ENCODE results near the gene REL.
A peak's percentile ranks its signal among the peaks of the same experiment; 100 is the strongest.

DNA sequence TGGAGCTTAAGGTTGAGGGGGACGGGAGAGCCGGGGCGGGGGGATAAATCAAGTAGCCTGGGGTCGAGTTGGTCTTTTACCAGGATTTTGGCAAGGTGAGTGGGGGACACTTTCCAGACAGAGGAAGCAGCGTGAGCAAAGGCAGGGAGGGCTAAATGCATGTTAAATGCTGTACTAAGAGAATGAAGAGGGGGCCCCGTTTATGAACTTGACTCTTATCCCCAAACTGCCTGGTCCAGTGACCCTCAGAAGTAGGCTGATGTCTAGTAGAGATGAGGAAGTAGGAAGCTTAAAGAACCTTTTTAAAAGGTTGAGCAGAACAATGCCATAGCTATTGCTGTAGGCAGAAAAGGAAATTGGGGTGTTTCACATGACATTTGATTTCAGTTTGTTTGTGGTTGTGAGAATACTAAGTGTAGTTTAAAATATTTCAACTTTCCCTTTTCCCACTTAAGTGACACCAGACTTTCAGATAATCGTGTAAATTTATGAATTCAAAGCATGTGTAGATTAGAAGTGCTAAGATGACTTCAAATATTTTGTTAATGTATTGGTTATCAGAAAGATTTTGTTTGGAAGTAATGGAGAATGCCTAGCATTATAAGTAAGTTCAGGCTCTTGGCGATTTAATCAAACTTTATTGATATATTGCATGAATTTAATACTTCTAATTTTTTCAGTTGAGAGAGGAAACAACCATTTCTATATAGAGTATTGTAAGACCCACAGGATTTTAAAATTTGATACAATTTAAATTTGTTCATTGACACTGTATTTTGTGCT is 1.8 kb downstream of the REL start:
- TF ChIP-seq, protein P1, sequence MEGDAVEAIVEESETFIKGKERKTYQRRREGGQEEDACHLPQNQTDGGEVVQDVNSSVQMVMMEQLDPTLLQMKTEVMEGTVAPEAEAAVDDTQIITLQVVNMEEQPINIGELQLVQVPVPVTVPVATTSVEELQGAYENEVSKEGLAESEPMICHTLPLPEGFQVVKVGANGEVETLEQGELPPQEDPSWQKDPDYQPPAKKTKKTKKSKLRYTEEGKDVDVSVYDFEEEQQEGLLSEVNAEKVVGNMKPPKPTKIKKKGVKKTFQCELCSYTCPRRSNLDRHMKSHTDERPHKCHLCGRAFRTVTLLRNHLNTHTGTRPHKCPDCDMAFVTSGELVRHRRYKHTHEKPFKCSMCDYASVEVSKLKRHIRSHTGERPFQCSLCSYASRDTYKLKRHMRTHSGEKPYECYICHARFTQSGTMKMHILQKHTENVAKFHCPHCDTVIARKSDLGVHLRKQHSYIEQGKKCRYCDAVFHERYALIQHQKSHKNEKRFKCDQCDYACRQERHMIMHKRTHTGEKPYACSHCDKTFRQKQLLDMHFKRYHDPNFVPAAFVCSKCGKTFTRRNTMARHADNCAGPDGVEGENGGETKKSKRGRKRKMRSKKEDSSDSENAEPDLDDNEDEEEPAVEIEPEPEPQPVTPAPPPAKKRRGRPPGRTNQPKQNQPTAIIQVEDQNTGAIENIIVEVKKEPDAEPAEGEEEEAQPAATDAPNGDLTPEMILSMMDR (IDR thresholded peaks at IDR 0.05) = no peak
- TF ChIP-seq POLR2A (IDR thresholded peaks at IDR 0.05) = peak; percentile 40
